Adrenal gland (tissue), 12 donors: Measurements from ENCODE around the gene SYTL3. TPM values are rescaled to one million over a fixed set of nuclear protein-coding genes. Genes with fewer than 3 reads are reported as not detected.

Experiments
- DNase-seq, 7 donors: peaks; one replicate each; pipeline ENCODE4 v3.0.0-alpha.2; 2019 to 2020
- H3K27ac ChIP-seq, 5 donors: fragments of 200-600 bp; sonication (generic) in 4 of 5; 1 replicate in 3 of 5; 2 replicates in 2 of 5; pipeline versions ENCODE4 v1.5.1 to v1.8.0; 2016 to 2020; ENCODE audit warnings: mild to moderate bottlenecking in 1 of 5
- H3K27me3 ChIP-seq: fragments of 200-600 bp; 2 replicates; pipeline ENCODE4 v1.8.0; 2021
- H3K36me3 ChIP-seq, 2 donors: fragments of 200-600 bp; replicated peaks in 1 of 2; 1 replicate in 1 of 2; 2 replicates in 1 of 2; pipeline versions ENCODE4 v1.5.1 to v1.8.0; 2018 to 2022
- H3K4me1 ChIP-seq, 2 donors: fragments of 200-600 bp; replicated peaks in 1 of 2; 1 replicate in 1 of 2; 2 replicates in 1 of 2; pipeline versions ENCODE4 v1.5.1 to v1.8.0; 2018 to 2021
- H3K4me3 ChIP-seq, 4 donors: fragments of 200-600 bp; sonication (generic) in 3 of 4; one replicate each; pipeline ENCODE4 v1.5.1; 2016 to 2018
- H3K9me3 ChIP-seq, 3 donors: fragments of 200-600 bp; sonication (generic) in 1 of 3; replicated peaks in 1 of 3; 1 replicate in 2 of 3; 2 replicates in 1 of 3; pipeline versions ENCODE4 v1.5.1 to v1.8.0; 2016 to 2021
- POLR2A ChIP-seq, 2 donors: fragments of 450-650 bp; IDR thresholded peaks; one replicate each; pipeline ENCODE4 v1.6.1; 2017; ENCODE audit warnings: antibody characterized with exemption in 2 of 2, mild to moderate bottlenecking in 2 of 2, moderate library complexity in 1 of 2
- WGBS, 4 donors: extraction: QIAGEN DNeasy Blood & Tissue Kit in 2 of 4; methylation state at CpG; one replicate each; pipeline versions ENCODE4 v1.1.5 to v1.1.7; 2013 to 2017; 5-methylcytosine and 5-hydroxymethylcytosine counted together
- intact Hi-C, 2 donors: fragments of 100-400 bp; cut with DNase I; formaldehyde crosslinking; loops; one replicate each; pipeline versions ENCODE4 v1.14.1 to v1.15.0; 2022 to 2023
- polyA plus RNA-seq, 3 donors: library from polyadenylated mRNA; stranded (reverse); fragments of 200-250 nt in 2 of 3; fragments of 350-450 nt in 1 of 3; fragmentation: Illumina TruSeq in 1 of 3; extraction: RNeasy Lipid Tissue Mini Kit (QIAGEN cat#74804) in 1 of 3; gene quantifications; one replicate each; pipeline ENCODE4 v1.2.3, GENCODE V29; 2013 to 2014
- total RNA-seq, 9 donors: library from RNA; depleted of rRNA in 4 of 9; stranded (reverse); fragments of >200 nt in 4 of 9; fragments of 120-200 nt in 1 of 9; fragmentation: NEBNext Ultra II Directional in 1 of 9; extraction: Animal tissue kit (Norgen Biotek cat#: 25700) in 1 of 9; gene quantifications; one replicate each; pipeline versions ENCODE4 v1.1.0 to v1.2.4, GENCODE V29; 2013 to 2023
- TF ChIP-seq, protein P1 (sequence below), 6 experiments: fragments of 450-650 bp in 4 of 6; fragments of 200-600 bp in 2 of 6; sonication (generic) in 1 of 6; IDR thresholded peaks; 1 replicate in 5 of 6; 2 replicates in 1 of 6; pipeline versions ENCODE4 v1.5.1 to v1.8.0; 2016 to 2021; ENCODE audit warnings: antibody characterized with exemption in 6 of 6, mild to moderate bottlenecking in 2 of 6, moderate library complexity in 1 of 6
- donor health status: healthy with polysubstance abuse.
- donor health status: Bipolar disorder and iron deficiency.
- donor health status: DM: yes; HTN: yes; CAD: no.
- donor health status: DM: no; HTN: no; CAD: no.
- donor health status: DM: no; HTN: no; CAD: no.
- donor health status: DM: yes; HTN: yes; CAD: no.

SYTL3 gene
- total and polyA plus RNA-seq, 12 donors: 0.94 to 3.9 (median 2.1) TPM

DNA sequence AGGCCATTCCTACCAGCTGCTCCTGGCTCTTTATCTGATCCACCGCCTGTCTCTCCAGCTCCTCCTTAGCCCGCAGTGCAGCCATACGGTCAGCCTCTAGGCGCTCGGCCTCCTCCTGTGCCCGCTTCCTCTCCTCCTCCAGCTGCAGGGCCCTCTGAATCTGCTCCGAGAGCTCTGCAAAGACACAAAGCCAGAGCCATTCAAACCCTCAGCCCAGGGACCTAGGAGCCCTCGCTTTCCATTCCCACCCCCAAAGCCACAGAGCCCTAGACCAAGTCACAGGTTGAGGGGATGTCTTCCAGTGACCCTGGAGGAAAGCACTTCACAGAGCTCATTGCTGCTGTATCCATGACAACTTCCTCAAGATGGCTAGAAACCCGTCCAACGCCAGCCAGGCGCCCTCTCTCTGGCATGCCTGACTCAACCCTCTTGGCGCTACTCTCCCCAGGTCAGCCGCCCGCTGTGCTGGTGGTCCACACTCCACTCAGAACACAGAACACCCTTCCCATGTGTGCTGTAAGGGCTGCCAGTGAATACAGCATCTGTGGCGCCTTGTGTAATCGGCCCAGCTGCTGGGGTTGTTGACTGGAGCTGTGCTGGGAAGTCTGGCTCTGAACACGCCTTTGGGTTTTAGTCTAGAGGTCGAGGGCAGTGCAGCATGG, 120.0 kb downstream of the SYTL3 start:
- 81 to 94% (median 90%) methylated on average over 14 to 18 of the region's 18 CpGs for WGBS, 4 donors
- DNase-seq: no peak
- TF ChIP-seq POLR2A (IDR thresholded peaks at IDR 0.05): no peak
- TF ChIP-seq, protein P1, sequence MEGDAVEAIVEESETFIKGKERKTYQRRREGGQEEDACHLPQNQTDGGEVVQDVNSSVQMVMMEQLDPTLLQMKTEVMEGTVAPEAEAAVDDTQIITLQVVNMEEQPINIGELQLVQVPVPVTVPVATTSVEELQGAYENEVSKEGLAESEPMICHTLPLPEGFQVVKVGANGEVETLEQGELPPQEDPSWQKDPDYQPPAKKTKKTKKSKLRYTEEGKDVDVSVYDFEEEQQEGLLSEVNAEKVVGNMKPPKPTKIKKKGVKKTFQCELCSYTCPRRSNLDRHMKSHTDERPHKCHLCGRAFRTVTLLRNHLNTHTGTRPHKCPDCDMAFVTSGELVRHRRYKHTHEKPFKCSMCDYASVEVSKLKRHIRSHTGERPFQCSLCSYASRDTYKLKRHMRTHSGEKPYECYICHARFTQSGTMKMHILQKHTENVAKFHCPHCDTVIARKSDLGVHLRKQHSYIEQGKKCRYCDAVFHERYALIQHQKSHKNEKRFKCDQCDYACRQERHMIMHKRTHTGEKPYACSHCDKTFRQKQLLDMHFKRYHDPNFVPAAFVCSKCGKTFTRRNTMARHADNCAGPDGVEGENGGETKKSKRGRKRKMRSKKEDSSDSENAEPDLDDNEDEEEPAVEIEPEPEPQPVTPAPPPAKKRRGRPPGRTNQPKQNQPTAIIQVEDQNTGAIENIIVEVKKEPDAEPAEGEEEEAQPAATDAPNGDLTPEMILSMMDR (IDR thresholded peaks at IDR 0.05): no peak
- Histone ChIP-seq H3K9me3 (no peaks in the 10 kb centered on the region), H3K27ac (peak overlapping the region in 1 of 5 donors; percentile 20), H3K4me1 (peaks cover 0 to 6% of the 10 kb centered on the region in 2 donors), H3K27me3 (no peaks in the 10 kb centered on the region), H3K4me3 (no peak overlapping the region), H3K36me3 (peaks cover 0 to 92% of the 10 kb centered on the region in 2 donors)
- intact Hi-C loops: no loop called here

DNA sequence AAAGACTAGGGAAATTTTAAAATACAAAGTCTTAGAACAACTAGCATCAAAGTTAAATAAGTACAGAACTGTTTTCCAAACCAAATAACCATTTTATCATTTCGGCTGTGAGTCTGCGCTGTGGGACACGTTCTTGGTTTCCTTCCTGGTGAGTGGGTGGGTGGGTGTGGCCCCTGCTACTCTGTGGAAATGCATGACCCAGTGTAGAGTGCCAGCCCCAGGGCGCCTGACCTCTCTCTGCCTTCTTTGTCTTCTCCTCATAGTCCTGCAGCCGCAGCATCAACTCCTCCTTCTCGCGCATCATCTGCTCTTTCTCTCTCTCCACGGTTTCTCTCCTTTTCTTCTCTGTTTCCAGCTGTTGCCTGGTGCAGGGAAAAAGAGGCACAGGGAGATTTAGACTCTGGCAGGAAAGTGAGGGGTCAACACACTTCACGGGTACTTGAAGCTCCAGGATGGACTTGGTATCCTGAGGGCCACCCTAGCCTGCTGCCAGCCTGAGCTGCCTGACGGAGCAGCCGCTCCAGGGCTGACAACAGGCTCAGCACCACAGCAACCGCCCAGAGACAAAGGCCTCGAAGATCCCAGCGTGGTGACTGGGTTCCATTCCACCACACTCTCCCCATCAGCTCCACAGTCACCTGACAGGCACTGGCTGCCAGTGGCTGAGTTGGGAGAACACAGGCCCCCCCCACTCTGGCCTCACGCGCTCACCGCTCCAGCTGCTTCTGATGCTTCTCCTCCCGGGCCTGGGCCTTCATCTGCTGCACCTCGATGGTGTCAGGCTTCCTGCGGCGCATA, 120.9 kb downstream of the SYTL3 start:
- H3K9me3 ChIP-seq: no peaks in the 10 kb centered on the region
- H3K4me3 ChIP-seq: no peak overlapping the region
- no peak for TF ChIP-seq POLR2A (IDR thresholded peaks at IDR 0.05)
- TF ChIP-seq, protein P1 (IDR thresholded peaks at IDR 0.05): no peak
- DNase-seq: no peak
- H3K27me3 ChIP-seq: no peaks in the 10 kb centered on the region
- peaks cover 0 to 4% of the 10 kb centered on the region in 2 donors for H3K4me1 ChIP-seq
- H3K27ac ChIP-seq: no peak overlapping the region
- H3K36me3 ChIP-seq: peaks cover 0 to 94% of the 10 kb centered on the region in 2 donors
- 79 to 90% (median 85%) methylated on average over 18 to 21 of the region's 21 CpGs for WGBS, 4 donors
- intact Hi-C loops: no loop called here

DNA sequence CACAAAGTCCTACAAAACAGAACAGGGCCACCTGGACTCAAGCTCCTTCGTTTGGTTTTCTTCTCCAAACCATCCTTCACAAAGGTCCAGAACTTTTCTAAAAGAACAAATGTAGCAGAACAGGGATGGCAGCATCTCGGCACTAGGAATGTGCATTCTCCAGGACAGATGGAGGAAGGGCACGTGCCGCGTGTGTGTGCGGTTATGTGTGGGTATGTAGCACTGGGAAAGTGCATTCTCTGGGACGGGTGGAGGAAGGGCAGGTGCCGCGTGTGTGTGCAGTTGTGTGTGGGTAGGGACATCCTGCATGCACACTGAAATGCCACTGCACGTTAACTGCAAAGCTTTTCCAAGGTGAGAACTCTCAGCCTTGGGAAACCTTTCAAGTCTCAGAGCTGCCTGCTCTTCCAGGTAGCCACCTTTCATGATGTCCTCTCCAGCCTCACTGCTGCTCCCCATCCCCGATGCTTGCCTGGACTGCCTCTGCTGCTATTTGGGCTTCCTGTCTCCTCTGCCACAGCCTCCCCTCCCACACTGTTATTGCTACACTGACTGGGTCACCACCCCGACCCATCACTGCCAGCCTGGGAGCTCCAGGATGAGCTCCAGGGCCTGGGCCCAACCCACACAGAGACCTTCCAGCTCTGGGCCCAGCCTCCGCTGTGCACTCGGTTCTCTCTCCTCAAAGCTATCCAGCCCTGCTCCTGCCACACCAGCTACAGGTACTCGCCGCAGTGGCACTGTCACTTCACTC, 121.7 kb downstream of the SYTL3 start:
- TF ChIP-seq, protein P1 (IDR thresholded peaks at IDR 0.05): no peak
- TF ChIP-seq POLR2A (IDR thresholded peaks at IDR 0.05): no peak

DNA sequence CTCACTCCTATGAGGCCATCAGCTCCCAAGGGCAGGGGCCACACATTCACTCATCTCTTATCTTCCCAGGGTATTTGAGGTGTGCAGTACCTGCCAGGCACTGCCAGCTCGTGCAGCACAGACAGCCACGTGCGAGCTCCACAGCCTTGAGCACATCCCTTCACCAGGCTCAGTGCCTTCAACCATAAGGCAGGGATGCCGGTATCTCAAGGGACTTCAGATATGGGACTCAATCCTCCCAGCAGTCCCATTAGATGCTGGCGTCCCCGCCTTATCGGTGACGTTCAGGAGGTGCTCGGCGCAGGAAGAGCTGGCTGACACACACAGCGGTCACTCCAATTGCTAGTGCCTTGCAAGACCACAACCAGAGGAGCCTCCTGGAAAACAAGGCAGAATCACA, 122.3 kb downstream of the SYTL3 start:
- Histone ChIP-seq H3K36me3 (peaks cover 0 to 95% of the 10 kb centered on the region in 2 donors), H3K27me3 (no peaks in the 10 kb centered on the region), H3K4me1 (no peaks in the 10 kb centered on the region), H3K4me3 (no peak overlapping the region), H3K27ac (peak overlapping the region in 1 of 5 donors; percentile 6), H3K9me3 (no peaks in the 10 kb centered on the region)
- no peak for DNase-seq
- WGBS, 4 donors: 87 to 89% (median 88%) methylated on average over 3 to 11 of the region's 11 CpGs
- TF ChIP-seq, protein P1 (IDR thresholded peaks at IDR 0.05): no peak
- no peak for TF ChIP-seq POLR2A (IDR thresholded peaks at IDR 0.05)
- intact Hi-C loops: no loop called here

More for the DNA sequence above, 121.7 kb downstream of the SYTL3 start:
- Histone ChIP-seq H3K4me1 (no peaks in the 10 kb centered on the region), H3K4me3 (no peak overlapping the region), H3K27ac (peak overlapping the region in 1 of 5 donors; percentile 6), H3K27me3 (no peaks in the 10 kb centered on the region), H3K36me3 (peaks cover 0 to 96% of the 10 kb centered on the region in 2 donors), H3K9me3 (no peaks in the 10 kb centered on the region)
- intact Hi-C loops: no loop called here
- DNase-seq: no peak
- 83 to 89% (median 86%) methylated on average over 16 of the region's 16 CpGs for WGBS, 4 donors
